ENCODE results near the gene PPT2.
"Not testable (repeated sequence)": the region's sequence is repeated elsewhere in the genome, so short reads cannot be mapped to it uniquely, and the experiment has no call there.

Gene PPT2

DNA sequence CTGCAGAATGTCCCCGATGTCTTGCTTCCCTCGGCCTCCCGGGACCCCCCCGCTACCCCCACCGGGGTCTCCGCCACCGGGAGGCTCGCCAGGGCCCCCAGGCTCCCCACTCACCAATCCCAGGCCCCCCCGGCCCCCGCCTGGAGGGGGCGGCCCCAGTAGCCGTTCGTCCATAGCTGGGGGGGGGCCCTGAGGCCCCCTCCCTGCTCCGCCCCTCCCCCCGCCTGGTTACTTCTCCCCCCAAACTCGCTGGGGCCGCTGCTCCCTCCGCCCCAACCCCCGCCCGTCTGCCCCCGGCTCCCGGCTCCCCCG is 35.8 kb downstream of the PPT2 start:
- DNase-seq (ENCODE audit: low read depth in 2 of 2): no peak

DNA sequence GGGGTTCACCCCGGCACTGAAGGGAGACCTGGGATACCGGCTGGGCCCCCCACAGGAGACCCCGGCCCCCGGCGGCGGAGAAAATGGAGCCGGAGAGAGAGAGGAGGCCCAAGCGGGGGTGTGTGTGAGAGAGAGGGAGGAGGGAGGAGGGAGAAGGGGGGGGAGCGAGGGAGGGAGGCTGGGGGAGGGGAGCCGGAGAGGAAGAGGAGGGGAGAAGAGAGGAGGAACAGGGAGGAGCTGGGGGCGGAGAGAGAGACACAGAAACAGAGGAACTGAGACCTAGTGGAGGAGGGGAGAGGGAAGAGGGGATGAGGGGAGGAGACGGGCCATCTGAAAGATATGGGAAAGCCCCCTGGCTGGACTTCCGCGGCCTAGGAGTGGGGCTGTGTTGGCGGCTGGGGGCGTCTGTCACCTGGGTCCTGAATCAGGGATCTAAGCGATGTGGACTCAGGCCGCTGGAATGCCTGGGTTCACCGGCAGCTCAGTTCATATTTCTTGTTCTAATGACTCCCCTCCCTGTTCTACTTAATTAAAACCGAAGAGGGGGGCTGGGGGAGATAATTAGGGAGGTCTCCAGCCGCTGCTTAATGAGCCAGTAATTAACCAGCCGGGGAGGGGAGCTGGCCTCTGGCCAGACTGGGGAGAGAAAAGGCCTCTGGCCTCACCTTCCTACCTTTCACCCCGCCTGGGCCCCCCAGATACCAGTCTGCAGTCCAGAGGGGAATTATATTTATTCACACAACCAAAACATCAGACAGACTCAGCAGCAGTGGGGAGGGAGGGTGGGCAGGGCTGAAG is 36.3 kb downstream of the PPT2 start, which contains the start of gene PBX2:
Gene PBX2 (minus strand): TSS at position 149 of the 798 bp plus-strand sequence. CDS start 287 bp downstream, outside the sequence.
- peak; percentile 55 to 74 for DNase-seq (ENCODE audit: low read depth in 2 of 2)

DNA sequence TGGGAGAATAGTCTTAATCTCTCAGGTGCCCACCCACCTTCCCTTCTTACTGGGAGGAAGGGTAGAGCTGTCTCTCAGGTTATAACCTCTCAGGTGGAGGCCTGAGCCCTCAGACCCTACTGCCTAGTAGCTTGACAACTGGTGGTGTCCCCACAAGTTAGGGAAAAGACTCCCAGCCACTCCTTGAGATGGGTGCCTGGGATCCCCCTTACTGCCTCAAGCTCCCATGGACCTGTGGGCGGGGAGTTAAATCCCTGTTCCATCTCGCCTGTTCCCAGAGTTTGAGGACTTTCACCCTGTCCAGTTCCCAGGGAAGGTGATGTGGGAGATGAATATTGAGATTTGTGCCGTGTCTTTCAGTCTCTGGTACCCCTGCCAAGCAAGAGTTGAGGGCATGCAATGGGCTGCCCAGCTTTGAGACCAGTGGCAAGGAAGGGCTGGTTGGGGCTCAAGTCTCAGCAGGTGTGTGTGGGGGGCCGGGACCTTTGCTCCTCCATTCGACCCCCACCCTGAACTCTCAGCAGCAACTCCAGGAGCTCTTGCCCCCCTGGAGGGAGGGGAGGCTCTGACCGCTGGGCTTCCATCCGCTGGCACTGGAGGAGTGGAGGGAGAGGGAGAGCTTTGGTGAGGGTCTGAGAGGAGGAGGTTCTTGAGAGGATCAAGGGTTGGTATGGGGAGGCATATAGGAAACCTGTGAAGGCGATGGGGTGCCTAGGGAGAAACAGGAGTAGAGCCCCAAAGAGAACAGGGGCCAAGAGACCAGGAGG is 37.2 kb downstream of the PPT2 start:
- DNase-seq (ENCODE audit: low read depth in 2 of 2): no peak

DNA sequence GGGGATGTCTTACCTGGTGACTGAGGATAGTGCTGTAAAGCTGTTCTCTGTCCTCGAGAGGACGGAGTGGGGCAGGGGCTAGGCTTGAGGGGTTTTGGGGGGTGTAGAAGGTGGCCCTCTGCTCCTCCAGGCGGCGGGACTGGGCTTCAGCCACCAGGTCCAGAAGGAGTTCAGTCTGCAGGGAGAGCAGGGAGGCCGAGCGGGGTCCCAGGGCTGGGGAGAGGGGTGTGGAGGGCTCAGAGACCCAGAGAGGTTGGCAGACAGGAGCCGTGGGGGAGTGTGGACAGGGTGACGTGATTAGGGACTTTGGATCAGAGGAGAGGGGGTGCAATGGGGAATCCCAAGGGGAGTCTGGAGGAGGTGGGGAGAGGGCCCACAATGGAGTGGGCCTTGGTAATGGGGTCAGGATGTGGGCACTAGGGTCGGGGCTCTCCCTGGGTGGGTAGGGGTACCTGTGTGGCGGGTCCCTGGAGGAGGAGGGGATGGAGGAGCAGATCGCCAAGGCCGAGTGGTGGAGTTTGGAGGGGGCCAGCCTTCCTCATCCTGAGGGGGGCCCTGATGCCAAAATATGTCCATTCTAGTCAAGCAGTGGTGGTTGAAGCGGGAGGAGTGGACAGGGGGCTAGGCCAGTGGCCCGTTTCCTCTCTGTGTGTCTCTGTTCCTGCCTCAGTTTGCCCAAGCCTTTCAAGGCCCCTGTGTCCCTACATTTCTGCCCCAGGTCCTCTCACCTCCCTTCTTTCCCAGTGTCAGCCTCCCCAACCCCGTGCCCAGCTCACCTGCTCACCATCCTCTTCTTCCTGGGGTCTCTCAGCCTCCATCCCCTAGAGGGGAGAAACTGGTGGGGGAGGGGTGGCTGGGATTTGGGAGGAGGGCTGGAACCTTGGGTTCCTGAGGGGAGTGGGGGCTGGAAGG is 38.0 kb downstream of the PPT2 start:
- no peak for DNase-seq (ENCODE audit: low read depth in 2 of 2)

DNA sequence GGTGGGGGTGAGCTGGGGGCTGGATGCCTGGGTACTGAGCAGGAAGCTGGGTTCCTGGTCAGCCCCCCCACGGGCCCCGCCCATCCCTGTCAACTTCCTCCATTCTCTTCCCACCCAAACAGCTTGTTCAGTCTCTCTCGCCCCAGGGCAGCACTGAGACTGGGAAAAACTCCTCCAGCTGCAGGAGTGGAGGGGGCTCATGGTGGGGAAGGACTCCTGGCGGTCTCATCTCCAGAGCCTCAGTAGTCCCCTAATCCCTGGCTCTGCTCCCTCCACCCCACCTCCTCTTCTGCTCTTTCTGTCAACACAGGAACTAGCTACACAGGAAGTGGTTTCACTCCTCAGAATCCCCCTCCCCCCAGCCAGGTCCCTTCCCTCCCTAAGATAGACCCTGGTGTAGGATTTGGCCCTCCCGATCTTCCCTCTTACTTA is 38.7 kb downstream of the PPT2 start, which contains the start of gene GPSM3:
Gene GPSM3 (minus strand): TSS at position 36 of the 432 bp plus-strand sequence. CDS start 130 bp downstream, outside the sequence.
- no peak for DNase-seq (ENCODE audit: low read depth in 2 of 2)

DNA sequence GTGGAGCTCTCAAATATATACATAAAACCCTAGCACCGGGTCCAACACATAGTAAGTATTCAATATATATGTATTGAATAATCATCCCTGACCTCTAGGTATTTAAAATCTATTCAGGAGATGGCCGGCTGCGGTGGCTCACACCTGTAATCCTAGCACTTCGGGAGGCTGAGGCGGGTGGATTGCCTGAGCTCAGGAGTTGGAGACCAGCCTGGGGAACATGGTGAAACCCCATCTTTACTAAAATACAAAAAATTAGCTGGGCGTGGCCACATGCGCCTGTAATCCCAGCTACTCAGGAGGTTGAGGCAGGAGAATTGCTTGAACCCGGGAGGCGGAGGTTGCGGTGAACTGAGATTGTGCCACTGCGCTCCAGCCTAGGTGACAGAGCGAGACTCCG is 39.2 kb downstream of the PPT2 start:
- not testable (repeated sequence) for DNase-seq (ENCODE audit: low read depth in 2 of 2)

DNA sequence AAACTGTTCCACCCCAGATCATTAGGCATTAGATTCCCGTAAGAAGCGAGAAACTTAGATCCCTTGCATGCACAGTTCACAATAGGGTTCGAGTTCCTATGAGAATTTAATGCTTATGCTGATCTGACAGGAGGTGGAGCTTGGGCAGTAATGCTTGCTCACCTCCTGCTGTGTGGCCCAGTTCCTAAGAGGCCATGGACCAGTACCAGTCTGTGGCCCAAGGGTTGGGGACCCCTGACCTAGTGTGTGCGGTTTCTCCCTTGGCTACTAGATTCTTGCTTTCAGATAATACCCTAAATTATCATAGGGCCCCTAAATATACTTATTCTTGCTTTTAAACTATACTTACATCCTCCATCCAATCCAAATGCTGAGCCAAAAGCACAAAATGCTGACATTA is 40.4 kb downstream of the PPT2 start:
- DNase-seq (ENCODE audit: low read depth in 2 of 2): no peak

DNA sequence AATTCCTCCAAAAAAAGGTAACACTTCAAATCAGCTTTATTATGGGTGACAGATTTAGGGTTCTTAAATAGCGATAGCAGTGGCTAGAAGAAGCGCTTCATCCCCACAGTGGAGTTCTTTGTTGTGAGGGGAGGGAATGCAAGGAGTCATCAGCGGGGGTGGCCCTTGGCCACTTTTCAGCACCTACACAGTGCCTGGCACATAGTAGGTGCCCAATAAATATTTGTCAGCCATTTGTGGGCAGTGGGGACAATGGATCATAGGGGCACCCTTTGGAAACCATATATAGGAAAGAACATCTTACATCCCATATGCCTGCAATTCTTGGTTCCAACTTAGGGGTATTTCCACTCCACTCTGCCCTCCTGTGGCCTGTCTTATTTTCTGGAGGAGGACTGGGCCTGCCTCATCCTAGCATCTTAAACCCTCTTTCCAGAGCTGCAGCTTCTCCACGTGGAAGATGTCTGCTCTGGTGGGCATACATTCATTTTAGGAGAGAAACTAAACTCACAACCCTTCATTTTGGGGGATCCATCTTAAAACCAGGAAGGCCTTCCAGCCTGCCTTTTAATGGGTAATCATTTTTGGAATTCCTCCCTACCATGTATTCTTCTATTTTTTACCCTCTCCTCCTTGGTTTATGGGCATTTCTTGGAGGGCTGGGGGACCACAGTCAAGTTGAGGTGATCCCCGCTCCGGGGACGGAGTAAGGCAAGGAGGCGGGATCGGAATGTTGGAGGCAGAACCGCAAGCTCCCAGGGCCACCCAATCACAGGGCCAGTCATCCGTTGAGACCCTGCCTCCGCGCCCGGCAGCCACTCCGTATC is 41.1 kb downstream of the PPT2 start:
- no peak for DNase-seq (ENCODE audit: low read depth in 2 of 2)

DNA sequence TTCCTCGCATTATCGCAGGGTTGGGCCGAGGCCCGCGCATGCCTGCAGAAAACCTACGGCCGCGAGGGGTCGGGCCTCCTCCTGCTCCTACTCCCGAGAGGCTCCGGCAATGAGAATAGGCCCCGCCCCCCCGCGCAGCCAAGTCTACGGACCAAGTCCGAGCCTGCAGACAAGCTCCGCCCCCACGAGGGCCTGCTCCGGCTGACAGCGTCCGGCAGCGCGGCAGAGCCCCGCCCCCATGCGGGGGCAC is 41.6 kb downstream of the PPT2 start:
- DNase-seq (ENCODE audit: low read depth in 2 of 2): peak; percentile 99 to 100

DNA sequence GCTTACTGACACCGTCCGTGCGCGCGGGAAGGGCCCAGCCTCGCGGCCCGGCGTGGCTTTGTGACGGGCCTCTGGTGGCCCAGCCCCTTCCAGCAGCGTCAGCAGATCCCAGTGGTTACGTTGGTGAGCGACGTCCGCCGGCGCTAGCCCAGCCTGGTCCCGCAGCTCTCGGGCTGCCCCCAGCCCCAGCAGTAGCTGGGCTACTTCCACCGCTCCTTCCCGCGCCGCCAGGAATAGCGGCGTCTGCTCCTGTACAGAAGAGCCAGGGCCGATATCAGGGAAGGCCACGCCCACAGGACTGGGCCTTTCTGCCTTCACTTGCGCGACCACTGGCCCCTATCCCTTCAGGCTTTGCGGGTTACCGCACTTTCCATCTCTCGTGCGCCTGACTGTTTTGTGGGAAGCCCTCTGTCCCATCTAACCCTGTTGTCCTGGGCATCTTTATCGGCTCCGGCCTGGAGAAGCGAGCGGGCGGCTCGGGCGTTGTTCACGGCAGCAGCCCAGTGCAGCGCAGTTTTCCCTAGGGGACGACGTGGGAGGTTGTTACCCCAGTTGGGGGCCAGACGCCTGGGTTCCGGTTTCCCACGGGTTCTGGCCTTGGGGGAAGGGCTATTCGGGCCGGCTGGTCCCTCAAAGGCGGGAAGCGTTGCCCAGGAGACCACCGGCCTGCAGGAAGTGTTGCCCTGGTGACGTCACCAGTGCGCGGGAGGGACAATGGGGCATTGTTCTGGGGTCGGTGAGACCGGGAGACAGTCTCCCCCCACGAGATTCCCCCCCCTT is 42.2 kb downstream of the PPT2 start:
- no peak for DNase-seq (ENCODE audit: low read depth in 2 of 2)

DNA sequence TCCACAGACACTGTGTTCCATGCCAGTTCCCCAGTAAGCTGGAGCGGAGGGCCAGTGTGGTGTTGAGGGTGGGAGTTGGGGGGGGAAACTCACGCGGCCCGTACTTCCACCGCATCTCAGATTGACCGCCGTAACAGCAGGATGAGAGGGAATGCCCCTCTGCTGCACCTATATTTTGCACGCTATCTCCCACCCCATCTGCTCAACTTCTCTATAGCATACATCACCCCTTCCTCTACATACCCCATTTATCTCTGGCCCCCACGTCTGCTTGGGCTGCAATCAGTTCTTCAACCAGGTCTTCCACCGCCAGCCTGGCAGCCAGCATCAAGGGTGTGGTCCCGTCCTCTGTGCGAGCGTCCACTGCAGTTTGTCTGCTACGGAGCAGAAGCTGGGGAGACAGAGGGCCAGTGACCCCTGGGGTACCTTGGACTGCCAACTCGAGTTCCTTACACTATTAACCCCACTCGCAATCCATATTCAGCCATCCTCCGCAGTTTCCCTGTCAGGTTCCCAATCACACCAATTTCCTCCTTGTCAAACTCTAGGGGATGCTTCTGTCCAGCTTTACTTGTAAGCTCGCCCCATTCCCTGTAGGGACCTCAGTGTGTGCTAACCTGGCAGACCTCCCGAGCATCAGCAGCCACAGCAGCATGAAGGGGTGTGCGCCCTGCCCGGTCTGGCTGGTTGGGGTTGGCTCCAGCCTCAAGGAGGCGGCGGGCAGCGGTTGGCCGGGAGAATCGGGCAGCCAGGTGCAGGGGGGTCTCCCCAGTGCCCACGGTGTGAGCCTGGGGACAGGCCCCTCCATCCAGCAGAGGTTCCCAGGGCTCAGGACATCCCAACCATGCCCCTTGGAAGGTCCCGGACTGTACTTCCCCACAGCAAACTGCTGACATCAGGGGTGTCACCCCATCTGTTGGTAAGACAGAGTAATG is 43.0 kb downstream of the PPT2 start:
- DNase-seq (ENCODE audit: low read depth in 2 of 2): no peak

DNA sequence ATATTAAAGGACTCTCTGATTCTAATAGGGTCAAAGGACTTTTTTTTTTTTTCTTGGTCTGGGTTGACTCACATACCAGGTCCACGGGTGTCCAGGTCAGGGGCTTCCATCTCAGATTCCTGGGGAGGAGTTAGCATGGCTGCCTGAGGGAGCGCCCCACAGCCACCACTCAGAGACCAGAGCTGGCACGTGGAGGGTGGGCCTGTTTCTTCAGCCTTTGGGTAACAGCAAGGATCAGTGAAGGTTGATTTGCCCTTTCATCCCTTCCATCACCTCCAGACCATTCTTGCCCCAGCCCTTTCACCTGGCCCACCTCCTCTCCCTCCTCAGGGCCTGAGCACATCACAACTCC is 44.4 kb downstream of the PPT2 start:
- DNase-seq (ENCODE audit: low read depth in 2 of 2): no peak

DNA sequence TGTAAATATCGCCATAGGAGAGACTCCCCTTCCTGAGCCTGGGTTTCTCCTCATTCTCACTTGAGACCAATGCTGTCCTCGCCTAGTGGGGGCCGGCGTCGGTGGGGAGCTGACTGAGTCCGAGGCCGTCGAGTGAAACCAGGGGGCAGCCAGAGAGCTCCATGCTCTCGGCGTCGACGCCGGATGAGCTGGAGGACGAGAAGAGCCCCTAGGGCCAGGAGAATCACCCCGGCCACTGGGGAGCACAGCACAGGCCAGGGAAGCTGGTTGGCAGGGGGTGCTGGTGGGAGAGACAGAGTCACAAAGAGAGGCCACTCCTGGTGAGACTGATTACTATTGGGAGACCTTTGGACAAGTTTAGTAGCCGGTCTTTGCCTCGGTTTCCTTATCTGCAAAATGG is 44.9 kb downstream of the PPT2 start:
- DNase-seq (ENCODE audit: low read depth in 2 of 2): no peak

DNA sequence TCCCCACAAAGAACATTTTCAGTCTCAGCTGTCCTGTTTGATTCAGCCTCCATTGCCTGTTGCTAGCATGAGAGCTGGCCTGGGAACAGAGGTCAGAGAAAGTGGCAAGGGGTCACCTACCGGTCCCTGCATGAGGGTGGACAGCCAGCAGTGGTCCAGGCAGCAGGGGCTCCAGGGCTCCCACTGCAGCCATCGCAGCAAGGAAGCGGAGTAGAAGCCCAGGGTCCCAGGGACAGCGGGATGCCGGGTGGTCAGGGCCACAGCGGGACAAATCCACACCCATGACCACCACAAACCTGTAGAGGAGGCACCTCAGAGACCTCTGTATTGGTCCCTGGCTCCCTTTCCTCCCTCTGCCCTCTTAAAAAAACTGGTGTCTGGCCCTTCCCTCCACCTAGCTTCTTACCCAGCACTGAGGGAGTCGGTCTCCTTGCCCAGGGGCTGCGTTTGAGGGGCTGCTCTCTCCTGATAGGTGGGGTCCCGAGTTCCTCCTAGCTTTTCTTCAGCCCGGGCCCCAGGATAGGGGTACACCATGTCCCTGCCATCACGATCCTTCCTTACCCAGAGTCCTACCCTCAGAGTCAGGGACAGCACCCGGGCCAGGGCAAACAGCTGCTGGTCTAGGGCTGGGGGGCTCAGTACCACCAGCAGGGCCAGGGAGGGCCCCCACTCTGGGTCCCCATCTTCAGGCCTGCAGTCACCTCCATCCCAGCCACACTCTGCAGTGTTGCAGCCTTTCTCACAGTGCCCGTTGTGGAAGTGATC is 47.0 kb downstream of the PPT2 start:
- DNase-seq (ENCODE audit: low read depth in 2 of 2): no peak

DNA sequence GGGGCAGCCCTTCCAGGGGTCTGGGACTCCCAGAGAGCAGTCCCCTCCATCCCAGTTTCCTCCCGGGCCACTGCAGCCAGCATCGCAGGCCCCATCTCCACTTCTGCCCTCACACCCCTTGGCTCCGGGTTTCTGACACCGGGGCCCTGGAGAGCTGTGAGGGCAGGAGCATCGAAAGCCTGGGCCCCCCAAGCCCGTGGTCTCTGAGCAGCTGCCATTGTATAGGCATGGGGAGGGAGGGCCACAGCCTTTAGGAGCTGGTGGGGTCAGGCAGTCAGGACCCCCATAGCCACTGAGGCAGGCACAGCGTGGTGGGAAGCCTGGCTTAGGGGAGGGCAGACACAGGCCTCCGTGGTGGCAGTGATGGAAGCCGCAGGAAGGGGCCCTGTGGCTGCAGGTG is 48.2 kb downstream of the PPT2 start:
- DNase-seq (ENCODE audit: low read depth in 2 of 2): no peak

DNA sequence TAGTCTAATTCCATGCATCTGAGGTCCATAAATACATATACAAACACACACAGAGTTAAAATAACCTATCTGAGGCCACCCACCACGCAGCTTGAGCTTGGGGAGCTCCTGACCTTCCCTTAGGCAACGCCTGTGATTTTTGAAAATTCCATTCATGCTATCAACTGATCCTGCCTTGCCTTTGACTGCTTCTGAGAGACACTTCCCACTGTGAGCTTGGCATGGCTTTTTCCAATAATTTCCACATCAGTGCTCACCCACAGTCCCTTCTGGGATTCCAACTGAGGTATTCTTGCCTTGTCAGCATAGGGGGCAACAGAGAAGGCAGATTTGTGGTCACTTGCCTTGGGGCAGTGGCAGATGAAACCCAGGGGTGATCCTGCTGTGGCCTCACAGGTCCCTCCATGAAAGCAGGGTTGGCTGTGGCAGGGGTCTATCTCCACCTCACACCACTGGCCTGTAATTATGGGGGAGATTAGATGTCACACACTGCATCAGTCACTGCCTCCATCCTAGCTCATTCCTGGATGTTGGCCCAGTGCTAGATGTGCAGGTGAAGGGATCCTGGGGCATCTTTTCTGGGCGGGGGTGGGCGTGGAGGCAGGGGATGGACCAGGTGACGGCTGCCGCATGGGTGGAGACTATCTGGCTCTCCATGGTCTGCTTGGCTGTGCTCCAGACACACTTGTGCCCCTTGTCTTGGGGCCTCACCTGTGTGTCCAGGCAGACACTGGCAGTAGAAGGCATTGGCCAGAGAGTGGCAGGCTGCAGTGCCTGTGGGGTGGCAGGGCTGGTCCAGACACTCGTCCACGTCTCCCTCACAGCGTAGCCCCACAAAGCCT is 49.7 kb downstream of the PPT2 start:
- no peak for DNase-seq (ENCODE audit: low read depth in 2 of 2)

DNA sequence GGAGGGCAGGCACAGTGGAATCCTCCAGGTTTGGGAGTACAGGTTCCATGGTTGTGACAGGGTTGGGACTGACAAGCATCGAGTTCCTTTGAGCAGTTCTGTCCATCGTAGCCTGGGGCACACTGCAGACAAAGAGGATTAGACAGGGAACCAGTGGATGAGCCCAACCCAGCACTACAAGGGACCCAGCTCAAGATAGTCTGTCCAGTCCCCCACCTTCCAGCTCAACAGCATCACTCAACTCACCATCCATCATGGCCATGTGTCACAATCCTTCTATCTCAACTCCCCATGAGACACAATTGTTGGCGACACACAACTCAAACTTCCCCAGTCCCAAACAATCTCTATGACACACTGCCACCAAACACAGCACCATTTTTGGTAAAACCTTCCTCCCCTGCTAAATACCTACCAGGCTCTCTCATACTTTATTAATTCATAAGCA is 50.4 kb downstream of the PPT2 start:
- no peak for DNase-seq (ENCODE audit: low read depth in 2 of 2)

DNA sequence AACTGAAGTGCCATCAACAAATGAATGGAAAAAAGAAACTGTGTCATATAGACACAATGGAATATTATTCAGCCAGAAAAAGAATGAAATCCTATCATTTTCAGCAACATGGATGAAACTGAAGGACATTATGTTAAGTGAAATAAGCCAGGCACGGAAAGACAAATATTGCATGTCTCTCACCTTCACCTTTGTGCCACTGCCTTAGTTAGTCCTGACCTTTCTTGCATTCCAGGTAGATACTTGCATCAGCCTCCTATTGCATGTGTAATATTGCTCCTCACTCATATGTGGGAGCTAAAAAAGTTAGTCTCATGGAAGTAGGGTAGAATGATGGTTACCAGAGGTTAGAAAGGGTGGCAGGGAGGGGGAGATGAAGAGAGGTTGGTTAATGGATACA is 55.1 kb downstream of the PPT2 start:
- DNase-seq (ENCODE audit: low read depth in 2 of 2): no peak
